ENCODE results near the gene USP3. TPM values are rescaled to one million over a fixed set of nuclear protein-coding genes. Genes with fewer than 3 reads are reported as not detected.

The USP3 gene
- total and polyA plus RNA-seq, 9 of the 15 experiments (the other 6 are each of a cell fraction or from before 2014, with no cell fraction given) = 17.3 to 54.3 (median 34.8) TPM

GRCh38 chr15:63512148-63512547 lies 7.8 kb downstream of the USP3 start:
- Histone ChIP-seq H2AFZ (ENCODE audit: low read depth, low read length) (no peak overlapping the region), H3K4me1 (replicated peaks in 1 of 2; ENCODE audit: control insufficient read depth in 2 of 2, insufficient read depth in 2 of 2, low read length in 2 of 2) (peaks cover 11 to 50% of the 10 kb centered on the region in 2 experiments), H4K20me1 (replicated peaks; ENCODE audit: control insufficient read depth, insufficient read depth, low read length) (peaks cover 16% of the 10 kb centered on the region; the same call in 1 of the 2 replicates), H3K79me2 (ENCODE audit: control insufficient read depth, insufficient read depth, low read length) (peaks cover 100% of the 10 kb centered on the region), H3K4me3 (no peak overlapping the region), H3K9me1 (ENCODE audit: control insufficient read depth, insufficient read depth, low read length) (peaks cover 2% of the 10 kb centered on the region), H3K36me3 (ENCODE audit: control insufficient read depth, insufficient read depth, low read length) (no peaks in the 10 kb centered on the region), H3K9me3 (replicated peaks; ENCODE audit: control insufficient read depth, insufficient read depth, low read depth, low read length) (no peaks in the 10 kb centered on the region), H3K9ac (ENCODE audit: insufficient read depth in 1 of 2, low read depth in 2 of 2, low read length in 2 of 2) (no peak overlapping the region), H3K4me2 (ENCODE audit: insufficient read depth, low read length) (no peak overlapping the region), H3K27ac (ENCODE audit: extremely low read depth, low read depth, low read length) (no peak overlapping the region), H3K27me3 (ENCODE audit: control insufficient read depth in 2 of 2, insufficient read depth in 2 of 2, low read length in 2 of 2) (no peaks in the 10 kb centered on the region)
- 75% methylated on average over 5 of the region's 5 CpGs for WGBS (ENCODE audit: insufficient coverage, low coverage, missing lambda C conversion rate)
- DNase-seq (ENCODE audit: extremely low read depth in 1 of 4, low spot score in 3 of 4) (no peak), FAIRE-seq (no peak), ATAC-seq (no peak)
- BruUV-seq (replicated peaks) = no TSS peak
- CTCF ChIA-PET (ENCODE audit: low intra/inter-chr PET ratio) = interaction anchor here (0.7 kb wide), 1 partner anchor 217 kb away, joined by 3 read pairs; no protein-coding TSS in a partner anchor
- in situ Hi-C loops (cut with MboI) (no loop called here), intact Hi-C loops (cut with micrococcal nuclease) (no loop called here)
- POLR2A ChIA-PET = interaction anchor here (1.5 to 3.1 kb wide), 2 partner anchors 9 to 11 kb away, joined by 5 to 29 read pairs; no protein-coding TSS in a partner anchor
- TF ChIP-seq MLLT1 (IDR thresholded peaks at IDR 0.05) (peak; percentile 39 to 64; a peak in 3 of 4 replicates), ZNF79 (CRISPR knock-in tag; IDR thresholded peaks at IDR 0.05; ENCODE audit: low read depth) (no peak), MTA1 (IDR thresholded peaks at IDR 0.05; ENCODE audit: borderline replicate concordance) (peak; percentile 93), ZBTB26 (CRISPR knock-in tag; IDR thresholded peaks at IDR 0.05) (0 out of 2 replicates have a peak, but pooled peaks have one; percentile 74), GTF2E2 (tag; IDR thresholded peaks at IDR 0.05) (no peak), ARID4B (CRISPR knock-in tag; IDR thresholded peaks at IDR 0.05) (no peak), TOE1 (IDR thresholded peaks at IDR 0.05; ENCODE audit: borderline replicate concordance) (peak; percentile 52; the same call in 1 of the 2 replicates), TOE1 (CRISPR knock-in tag; IDR thresholded peaks at IDR 0.05; ENCODE audit: borderline replicate concordance, low read depth) (no peak), NR1H2 (CRISPR knock-in tag; IDR thresholded peaks at IDR 0.05) (no peak), FOXM1 (IDR thresholded peaks at IDR 0.05; ENCODE audit: low read depth) (no peak), FOXM1 (CRISPR knock-in tag; IDR thresholded peaks at IDR 0.05; ENCODE audit: low read depth) (no peak), HINFP (tag; conservative IDR thresholded peaks at IDR 0.05; ENCODE audit: low read depth) (0 out of 2 replicates have a peak, but pooled peaks have one; percentile 41), PCBP1 (IDR thresholded peaks at IDR 0.05; ENCODE audit: low read depth, low read length, poor library complexity, severe bottlenecking) (no peak), HDAC1 (IDR thresholded peaks at IDR 0.05) (peak in 1 of 2 experiments; percentile 66; a peak in 1 of 4 replicates)

Measured in K562 (cell line).